ENCODE data around the gene ATP9B.

ATP9B gene

GRCh38 chr18:79068937-79069716, at the start of gene ATP9B:
Gene ATP9B, plus strand, starts transcription at chr18:79069394. Its CDS starts 17 bp downstream, at chr18:79069411.
- DNase-seq (ENCODE audit: low spot score): peak; percentile 96

GRCh38 chr18:79019881-79020280, 49.3 kb upstream of the ATP9B start:
- no peak for DNase-seq (ENCODE audit: low spot score)

GRCh38 chr18:79022603-79023002, 46.6 kb upstream of the ATP9B start:
- no peak for DNase-seq (ENCODE audit: low spot score)

- DNase-seq (ENCODE audit: low spot score): no peak
Measured at GRCh38 chr18:79026491-79026890, 42.7 kb upstream of the ATP9B start.

- DNase-seq (ENCODE audit: low spot score): no peak
Measured at GRCh38 chr18:79030680-79031079, 38.5 kb upstream of the ATP9B start.

GRCh38 chr18:79042276-79042675, 26.9 kb upstream of the ATP9B start:
- DNase-seq (ENCODE audit: low spot score): no peak

GRCh38 chr18:79043288-79043687, 25.9 kb upstream of the ATP9B start:
- no peak for DNase-seq (ENCODE audit: low spot score)

- no peak for DNase-seq (ENCODE audit: low spot score)
Measured at GRCh38 chr18:79046522-79046921, 22.7 kb upstream of the ATP9B start.

- no peak for DNase-seq (ENCODE audit: low spot score)
Measured at GRCh38 chr18:79047556-79048244, 21.5 kb upstream of the ATP9B start.

GRCh38 chr18:79048245-79048632, 21.0 kb upstream of the ATP9B start:
- no peak for DNase-seq (ENCODE audit: low spot score)

- DNase-seq (ENCODE audit: low spot score): no peak
Measured at GRCh38 chr18:79049506-79049905, 19.7 kb upstream of the ATP9B start.

GRCh38 chr18:79050005-79050404, 19.2 kb upstream of the ATP9B start:
- no peak for DNase-seq (ENCODE audit: low spot score)

GRCh38 chr18:79056827-79057367, 12.3 kb upstream of the ATP9B start:
- no peak for DNase-seq (ENCODE audit: low spot score)

GRCh38 chr18:79058007-79058406, 11.2 kb upstream of the ATP9B start:
- no peak for DNase-seq (ENCODE audit: low spot score)

GRCh38 chr18:79062806-79063205, 6.4 kb upstream of the ATP9B start:
- DNase-seq (ENCODE audit: low spot score): no peak

GRCh38 chr18:79064228-79064627, 5.0 kb upstream of the ATP9B start:
- DNase-seq (ENCODE audit: low spot score): no peak

GRCh38 chr18:79065802-79066201, 3.4 kb upstream of the ATP9B start:
- DNase-seq (ENCODE audit: low spot score): no peak

- DNase-seq (ENCODE audit: low spot score): peak; percentile 3
Measured at GRCh38 chr18:79067611-79068010, 1.6 kb upstream of the ATP9B start.

- DNase-seq (ENCODE audit: low spot score): peak; percentile 29
Measured at GRCh38 chr18:79068341-79068936, 755 bp upstream of the ATP9B start.

GRCh38 chr18:79069717-79070151, 540 bp downstream of the ATP9B start:
- peak; percentile 26 for DNase-seq (ENCODE audit: low spot score)

GRCh38 chr18:79070486-79070885, 1.3 kb downstream of the ATP9B start:
- DNase-seq (ENCODE audit: low spot score): no peak

GRCh38 chr18:79071037-79071436, 1.8 kb downstream of the ATP9B start:
- no peak for DNase-seq (ENCODE audit: low spot score)

Data from cerebellar cortex (tissue), 1 donor.